NCI-H82 treated with DMSO at 0.1 percent for 48 hours (cell line): ENCODE results near the gene NAGA.

Experiments
- DNase-seq: peaks from one replicate; lab custom pipeline; 2025; ENCODE audit not compliant: unreplicated experiment; lab: John Stamatoyannopoulos, UW

NAGA gene

DNA sequence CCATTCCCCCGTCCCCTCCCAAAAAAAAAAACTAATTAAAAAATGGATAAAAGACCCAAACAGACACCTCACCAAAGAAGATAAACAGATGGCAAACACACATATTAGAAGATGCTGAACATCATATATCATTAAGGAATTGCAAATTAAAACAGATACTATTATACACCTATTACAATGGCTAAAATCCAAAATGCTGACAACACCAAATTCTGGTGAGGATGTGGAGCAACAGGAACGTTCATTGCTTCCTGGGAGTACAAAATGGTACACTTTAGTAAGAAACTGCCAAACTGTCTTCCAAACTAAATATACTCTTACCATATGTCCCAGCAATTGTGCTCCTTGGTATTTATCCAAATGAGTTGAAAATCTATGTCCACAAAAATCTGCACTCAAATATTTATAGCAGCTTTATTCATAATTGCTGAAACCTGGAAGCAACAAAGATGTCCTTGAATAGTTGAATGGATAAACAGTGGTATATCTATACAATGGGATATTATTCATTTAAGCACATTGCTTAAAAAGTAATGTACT lies 19.9 kb downstream of the NAGA start:
- DNase-seq, result no peak

DNA sequence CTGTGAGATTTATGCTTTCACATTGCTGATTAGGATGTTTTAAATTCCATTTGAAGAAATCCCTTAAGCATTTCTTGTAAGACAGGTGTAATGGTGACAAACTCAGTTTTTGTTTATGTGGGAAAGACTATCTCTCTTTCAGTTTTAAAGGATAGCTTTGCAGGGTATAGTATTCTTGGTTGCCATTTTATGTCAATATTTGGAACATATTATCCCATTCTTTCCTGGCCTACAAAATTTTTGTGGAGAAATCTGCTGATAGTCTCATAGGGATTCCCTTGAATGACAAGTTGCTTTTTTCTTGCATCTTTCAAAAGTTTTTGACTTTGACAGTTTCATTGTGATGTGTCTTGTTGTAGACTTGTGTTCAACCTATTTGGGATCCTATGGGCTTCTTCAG lies 28.8 kb downstream of the NAGA start:
- no peak for DNase-seq

GRCh38 chr22:42039271-42039670 lies 31.3 kb downstream of the NAGA start:
- DNase-seq, result no peak

DNA sequence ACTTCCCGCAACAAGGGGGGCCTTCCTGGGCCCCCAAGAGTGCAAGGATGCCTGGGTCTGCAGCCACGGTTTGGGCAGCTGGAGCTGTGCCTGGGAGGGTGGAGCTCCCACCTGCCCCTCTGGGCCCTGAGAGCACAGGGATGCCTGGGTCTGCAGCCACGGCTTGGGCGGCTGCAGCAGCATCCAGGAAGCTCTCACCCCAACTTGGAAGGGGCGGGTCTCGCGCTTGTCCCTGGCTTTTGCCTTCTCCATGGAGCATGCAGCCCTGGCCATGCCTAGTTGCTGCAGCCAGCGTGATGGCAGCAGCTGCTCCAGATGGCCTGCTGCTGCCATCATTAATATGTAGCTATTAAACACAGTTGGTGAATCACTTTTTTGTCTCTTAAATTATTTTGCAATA lies 35.4 kb downstream of the NAGA start:
- no peak for DNase-seq

- no peak for DNase-seq
These were observed 37.1 kb downstream of the NAGA start for GRCh38 chr22:42033263-42034181.

DNA sequence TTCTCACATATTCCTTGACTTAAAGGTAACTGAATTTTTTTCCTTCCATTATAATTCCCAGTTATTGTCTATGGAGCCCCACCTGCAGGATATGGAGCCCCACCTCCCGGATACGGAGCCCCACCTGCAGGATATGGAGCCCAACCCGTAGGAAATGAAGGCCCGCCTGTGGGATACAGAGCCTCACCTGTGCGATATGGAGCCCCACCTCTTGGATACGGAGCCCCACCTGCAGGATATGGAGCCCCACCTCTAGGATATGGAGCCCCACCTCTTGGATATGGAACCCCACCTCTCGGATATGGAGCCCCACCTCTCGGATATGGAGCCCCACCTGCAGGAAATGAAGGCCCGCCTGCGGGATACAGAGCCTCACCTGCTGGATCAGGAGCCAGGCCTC lies 43.9 kb downstream of the NAGA start:
- DNase-seq, result no peak

DNA sequence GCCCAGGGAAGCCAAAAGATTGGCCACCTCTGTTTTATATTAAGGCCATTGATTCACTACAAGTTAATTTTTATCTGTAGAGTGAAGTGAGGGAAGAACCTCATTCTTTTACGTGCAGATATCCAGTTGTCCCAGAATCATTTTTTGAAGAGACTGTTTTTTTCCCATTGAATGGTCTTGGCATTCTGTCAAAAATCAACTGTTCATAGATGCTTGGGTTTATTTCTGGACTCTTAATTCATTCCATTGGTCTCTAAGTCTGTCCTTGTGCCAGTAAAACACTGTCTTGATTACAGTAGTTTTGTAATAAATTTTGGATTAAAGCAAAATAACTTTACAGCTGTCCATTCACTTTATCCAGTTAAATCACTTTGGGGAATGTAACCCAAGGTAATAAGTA lies 45.2 kb downstream of the NAGA start:
- no peak for DNase-seq

GRCh38 chr22:42022162-42022847 lies 48.3 kb downstream of the NAGA start:
- DNase-seq, result no peak

DNA sequence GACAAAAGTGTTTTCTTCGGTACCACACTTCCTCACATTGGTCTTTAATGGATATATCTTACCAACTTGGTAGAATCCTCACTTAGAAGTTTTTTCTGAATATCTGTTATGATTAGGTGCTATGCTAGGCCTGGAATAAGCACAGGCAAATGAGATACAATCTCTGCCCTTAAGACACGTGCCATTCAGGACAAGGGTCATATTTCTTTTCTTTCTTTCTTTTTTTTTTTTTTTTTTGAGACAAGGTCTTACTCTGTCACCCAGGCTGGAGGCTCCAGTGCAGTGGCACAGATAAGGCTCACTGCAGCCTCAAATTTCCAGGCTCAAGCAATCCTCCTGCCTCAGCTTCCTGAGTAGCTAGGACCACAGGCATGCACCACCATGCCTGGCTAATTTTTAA lies 49.0 kb downstream of the NAGA start:
- no peak for DNase-seq

- DNase-seq, result no peak
These were observed 52.4 kb downstream of the NAGA start for GRCh38 chr22:42018224-42018623.

DNA sequence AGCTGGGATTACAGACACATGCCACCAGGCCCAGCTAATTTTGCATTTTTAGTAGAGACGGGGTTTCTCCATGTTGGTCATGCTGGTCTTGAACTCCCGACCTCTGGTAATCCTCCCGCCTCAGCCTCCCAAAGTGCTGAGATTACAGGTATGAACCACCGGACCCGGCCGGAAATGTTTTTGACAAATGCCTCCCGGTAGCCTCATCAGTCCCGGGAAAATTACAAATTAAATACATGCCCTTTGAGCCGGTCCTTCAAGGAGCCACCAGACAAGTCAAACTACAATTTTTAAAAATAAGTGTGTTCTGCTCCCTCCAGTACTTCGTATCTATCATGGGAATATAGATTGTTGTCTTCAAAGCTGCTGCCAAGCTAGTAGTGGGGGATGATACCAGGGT lies 54.5 kb downstream of the NAGA start:
- no peak for DNase-seq

DNA sequence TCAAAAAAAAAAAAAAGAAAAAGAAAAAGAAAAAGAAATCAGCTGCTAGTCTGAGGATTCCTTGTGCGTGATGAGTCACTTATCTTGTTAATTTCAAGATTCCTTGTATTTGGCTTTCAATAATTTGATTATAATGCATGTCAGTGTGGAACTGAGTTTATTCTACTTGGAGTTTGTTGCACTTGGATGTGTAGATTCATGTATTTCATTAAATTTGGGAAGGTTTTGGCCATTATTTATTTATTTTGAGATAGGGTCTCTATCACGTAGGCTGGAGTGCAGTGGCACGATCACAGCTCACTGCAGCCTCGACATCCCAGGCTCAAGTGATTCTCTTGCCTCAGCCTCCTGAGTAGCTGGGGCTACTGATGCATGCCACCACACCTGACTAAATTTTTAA lies 57.2 kb downstream of the NAGA start:
- no peak for DNase-seq

GRCh38 chr22:42010778-42011177 lies 59.8 kb downstream of the NAGA start:
- no peak for DNase-seq
